Prostate gland (tissue), 2 donors: Measurements from ENCODE around the gene RNF14.

ENCODE experiments used
- POLR2A ChIP-seq: fragments of 450-650 bp; IDR thresholded peaks from one replicate; pipeline ENCODE4 v1.6.1; 2016; ENCODE audit warnings: antibody characterized with exemption, mild to moderate bottlenecking
- TF ChIP-seq, protein P1 (sequence below), 4 experiments: fragments of 200-600 bp in 2 of 4; fragments of 450-650 bp in 2 of 4; sonication (generic) in 2 of 4; IDR thresholded peaks; 1 replicate in 3 of 4; 2 replicates in 1 of 4; pipeline ENCODE4 v1.5.1; 2016 to 2019; ENCODE audit warnings: antibody characterized with exemption in 4 of 4, mild to moderate bottlenecking in 2 of 4, moderate library complexity in 2 of 4

DNA sequence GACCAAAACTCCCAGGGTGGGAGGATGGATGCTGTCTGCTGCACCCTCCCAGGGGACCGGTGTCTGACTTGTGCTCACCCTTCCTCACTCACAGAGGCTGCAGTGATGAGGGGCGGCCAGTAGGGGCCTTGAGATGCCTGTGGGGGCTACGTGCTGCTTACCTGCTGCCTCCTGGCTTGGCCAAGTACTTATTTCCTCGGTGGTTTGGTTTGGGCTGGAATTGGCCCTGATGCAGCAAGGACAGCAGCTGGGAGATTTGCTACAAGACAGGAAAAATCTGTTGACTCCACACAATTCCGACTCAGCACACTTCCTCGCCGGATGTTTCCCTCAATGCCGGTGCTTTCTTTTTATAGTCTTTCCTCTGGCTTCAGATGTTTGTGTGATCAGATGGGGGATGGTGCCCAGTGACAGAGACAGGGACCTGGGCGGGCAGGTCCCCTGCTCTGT lies 17.5 kb upstream of the RNF14 start:
- TF ChIP-seq POLR2A = no peak
- TF ChIP-seq, protein P1, sequence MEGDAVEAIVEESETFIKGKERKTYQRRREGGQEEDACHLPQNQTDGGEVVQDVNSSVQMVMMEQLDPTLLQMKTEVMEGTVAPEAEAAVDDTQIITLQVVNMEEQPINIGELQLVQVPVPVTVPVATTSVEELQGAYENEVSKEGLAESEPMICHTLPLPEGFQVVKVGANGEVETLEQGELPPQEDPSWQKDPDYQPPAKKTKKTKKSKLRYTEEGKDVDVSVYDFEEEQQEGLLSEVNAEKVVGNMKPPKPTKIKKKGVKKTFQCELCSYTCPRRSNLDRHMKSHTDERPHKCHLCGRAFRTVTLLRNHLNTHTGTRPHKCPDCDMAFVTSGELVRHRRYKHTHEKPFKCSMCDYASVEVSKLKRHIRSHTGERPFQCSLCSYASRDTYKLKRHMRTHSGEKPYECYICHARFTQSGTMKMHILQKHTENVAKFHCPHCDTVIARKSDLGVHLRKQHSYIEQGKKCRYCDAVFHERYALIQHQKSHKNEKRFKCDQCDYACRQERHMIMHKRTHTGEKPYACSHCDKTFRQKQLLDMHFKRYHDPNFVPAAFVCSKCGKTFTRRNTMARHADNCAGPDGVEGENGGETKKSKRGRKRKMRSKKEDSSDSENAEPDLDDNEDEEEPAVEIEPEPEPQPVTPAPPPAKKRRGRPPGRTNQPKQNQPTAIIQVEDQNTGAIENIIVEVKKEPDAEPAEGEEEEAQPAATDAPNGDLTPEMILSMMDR (IDR thresholded peaks at IDR 0.05) = no peak
